BJ (cell line): Measurements from ENCODE around the gene PHF20. TPM values are rescaled to one million over a fixed set of nuclear protein-coding genes. Genes with fewer than 3 reads are reported as not detected.

Experiments
- CTCF ChIA-PET: fragments of 350-600 bp; formaldehyde crosslinking; extraction: SDS; loops from one replicate; lab custom pipeline; 2021; ENCODE audit warnings: antibody characterized with exemption, inconsistent platforms; lab: Yijun Ruan, JAX
- POLR2A ChIA-PET: fragments of 300-600 bp; sonication (Branson Sonifier 250); formaldehyde crosslinking; extraction: SDS; loops from one replicate; lab custom pipeline; 2021; ENCODE audit warnings: antibody characterized with exemption; lab: Charles Lee
- DNase-seq: peaks from one replicate; pipeline ENCODE4 v3.0.0-alpha.2; 2011; ENCODE audit warnings: low read depth
- H3K27me3 ChIP-seq: 2 replicates; pipeline ENCODE4 v1.6.0; 2011; ENCODE audit warnings: low read length; ENCODE audit not compliant: control insufficient read depth, insufficient read depth
- H3K36me3 ChIP-seq: 2 replicates; pipeline ENCODE4 v1.5.1; 2011; ENCODE audit warnings: low read length; ENCODE audit not compliant: control insufficient read depth, insufficient read depth
- H3K4me3 ChIP-seq: 2 replicates; pipeline ENCODE4 v1.5.1; 2011; ENCODE audit warnings: low read depth, mild to moderate bottlenecking, control low read depth, low read length
- CTCF ChIP-seq: IDR thresholded peaks from 2 replicates; pipeline ENCODE4 v1.5.1; 2011; ENCODE audit warnings: low read depth, mild to moderate bottlenecking, control low read depth, inconsistent platforms, low read length, moderate library complexity; ENCODE audit not compliant: insufficient read depth
- polyA plus RNA-seq: library from polyadenylated mRNA; depleted of rRNA; stranded (reverse); fragments of >200 nt; gene quantifications from 2 replicates; pipeline ENCODE4 v1.2.3, GENCODE V29; 2011

The PHF20 gene
- polyA plus RNA-seq, 1 experiment = 24.9 TPM

DNA sequence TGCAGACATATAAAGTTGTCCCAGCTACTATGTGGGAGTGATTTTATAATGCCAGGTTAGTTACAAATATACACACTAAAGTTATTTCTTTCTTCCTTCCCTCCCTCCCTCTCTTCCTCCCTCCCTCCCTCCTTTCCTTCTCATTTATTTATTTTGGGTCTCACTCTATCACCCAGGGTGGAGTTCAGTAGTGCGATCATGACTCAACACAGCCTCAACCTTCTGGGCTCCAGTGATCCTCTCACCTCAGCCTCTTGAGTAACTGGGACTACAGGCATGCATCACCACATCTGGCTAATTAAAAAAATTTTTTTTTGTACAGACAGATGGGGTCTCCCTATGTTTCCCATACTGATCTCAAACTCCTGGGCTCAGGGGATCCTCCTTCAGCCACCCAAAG, 59.2 kb downstream of the PHF20 start:
- no peak for DNase-seq
- POLR2A ChIA-PET = no interaction called here
- CTCF ChIA-PET = interaction anchor here (1.2 kb wide), 1 partner anchor 13 kb away, joined by 5 read pairs; no protein-coding TSS in a partner anchor

DNA sequence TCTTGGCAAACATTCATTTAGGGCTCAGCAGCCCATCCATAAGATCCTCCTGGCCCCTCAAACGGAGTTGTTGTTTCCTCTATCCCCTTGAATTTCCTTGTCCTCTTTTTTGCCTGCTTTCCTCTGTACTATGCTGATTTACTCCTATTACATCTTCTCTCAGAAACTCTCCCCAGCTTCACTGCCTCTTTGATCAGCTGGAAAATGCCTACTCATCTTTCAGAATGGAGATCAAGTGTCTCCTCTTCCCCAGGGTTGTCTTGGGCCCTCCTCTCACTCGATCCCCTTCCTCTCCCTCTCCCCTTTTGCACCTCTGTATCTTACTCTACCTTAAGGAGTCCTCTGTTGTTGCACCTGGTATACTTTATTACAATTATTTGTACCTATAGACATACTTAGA, 60.2 kb downstream of the PHF20 start:
- H3K36me3 ChIP-seq = no peaks in the 10 kb centered on the region
- H3K27me3 ChIP-seq = no peaks in the 10 kb centered on the region
- POLR2A ChIA-PET = no interaction called here
- DNase-seq = no peak
- CTCF ChIA-PET = interaction anchor here (1.2 kb wide), 1 partner anchor 12 kb away, joined by 5 read pairs; no protein-coding TSS in a partner anchor
- no peak overlapping the region for H3K4me3 ChIP-seq
- TF ChIP-seq CTCF = no peak

More for the DNA sequence above, 59.2 kb downstream of the PHF20 start:
- H3K4me3 ChIP-seq = no peak overlapping the region
- H3K27me3 ChIP-seq = no peaks in the 10 kb centered on the region
- TF ChIP-seq CTCF = no peak
- H3K36me3 ChIP-seq = no peaks in the 10 kb centered on the region

GRCh38 chr20:35833241-35833640, 61.4 kb downstream of the PHF20 start:
- no peak overlapping the region for H3K4me3 ChIP-seq
- TF ChIP-seq CTCF = no peak
- H3K27me3 ChIP-seq = no peaks in the 10 kb centered on the region
- no peak for DNase-seq
- ChIA-PET POLR2A (no interaction called here), CTCF (no interaction called here)
- no peaks in the 10 kb centered on the region for H3K36me3 ChIP-seq

DNA sequence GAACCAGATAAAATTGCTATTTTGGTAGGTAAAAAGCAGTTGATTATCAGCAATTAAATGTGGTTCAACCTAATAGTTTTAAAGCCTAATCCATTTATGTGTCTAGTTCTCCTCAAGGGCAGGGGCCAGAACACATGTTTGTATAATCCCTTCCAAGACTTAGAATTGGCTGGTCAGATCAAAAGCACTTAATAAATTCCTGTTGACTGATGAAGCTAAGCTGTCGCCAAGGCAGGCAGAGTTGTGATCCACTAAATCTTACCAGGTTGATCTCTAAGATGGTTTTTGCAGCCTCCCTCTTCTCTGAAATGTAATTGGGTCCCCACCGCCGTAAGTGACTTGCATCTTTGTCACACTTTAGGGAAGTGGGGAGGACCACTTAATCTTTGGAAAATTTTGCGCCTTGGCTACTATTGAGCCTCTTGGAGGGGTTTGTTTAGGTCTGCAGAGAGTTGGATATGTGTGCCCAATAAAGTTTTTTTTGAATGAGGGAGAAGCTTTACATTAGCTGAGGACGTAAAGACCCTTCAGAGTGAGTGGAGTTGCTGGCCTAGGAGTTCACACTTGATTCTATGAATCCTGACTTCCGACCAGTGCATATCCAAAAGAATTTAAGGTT, 65.9 kb downstream of the PHF20 start:
- ChIA-PET POLR2A (no interaction called here), CTCF (interaction anchor here (0.8 kb wide), 1 partner anchor 9 kb away, joined by 3 read pairs; no protein-coding TSS in a partner anchor)
- Histone ChIP-seq H3K4me3 (no peak overlapping the region), H3K27me3 (no peaks in the 10 kb centered on the region), H3K36me3 (no peaks in the 10 kb centered on the region; the same call in 1 of the 2 replicates)
- DNase-seq = no peak
- TF ChIP-seq CTCF = no peak

DNA sequence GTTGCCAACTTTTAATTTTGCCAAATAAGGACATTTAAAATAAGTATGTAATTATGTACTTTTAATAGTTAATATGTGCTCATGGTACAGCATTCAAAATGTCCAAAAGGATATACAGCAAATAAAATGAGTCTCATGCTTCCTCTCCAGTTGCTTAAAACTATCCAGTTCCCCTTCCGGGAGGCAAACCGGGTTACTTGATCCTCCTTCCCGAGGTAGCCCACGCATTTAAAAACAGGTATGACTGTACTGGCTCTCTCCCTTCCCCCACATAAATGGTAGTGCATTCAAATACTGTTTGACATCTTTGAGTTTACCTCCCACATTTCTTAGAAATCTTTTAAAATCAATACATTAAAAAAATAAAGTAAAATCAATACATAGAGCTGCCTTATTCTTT, 66.4 kb downstream of the PHF20 start:
- no peak for TF ChIP-seq CTCF
- DNase-seq = no peak
- ChIA-PET POLR2A (no interaction called here), CTCF (no interaction called here)
- Histone ChIP-seq H3K36me3 (no peaks in the 10 kb centered on the region; the same call in 1 of the 2 replicates), H3K4me3 (no peak overlapping the region), H3K27me3 (no peaks in the 10 kb centered on the region)
